Mesendoderm (in vitro differentiated cells): Measurements from ENCODE around the gene LAG3.

Experiments
- DNase-seq: peaks from one replicate; pipeline ENCODE4 v3.0.0; 2013
- H2AK5ac ChIP-seq: 2 replicates; pipeline ENCODE4 v1.6.1; 2013; ENCODE audit warnings: low read length, inconsistent platforms
- H2BK120ac ChIP-seq: 2 replicates; pipeline ENCODE4 v1.6.1; 2013; ENCODE audit warnings: low read depth, mild to moderate bottlenecking, low read length, moderate library complexity, mixed read lengths
- H2BK15ac ChIP-seq: replicated peaks from 2 replicates; pipeline ENCODE4 v1.6.1; 2013; ENCODE audit warnings: low read depth, mild to moderate bottlenecking, moderate library complexity
- H2BK5ac ChIP-seq: 2 replicates; pipeline ENCODE4 v1.6.1; 2013; ENCODE audit warnings: low read length, inconsistent platforms
- H3K18ac ChIP-seq: 2 replicates; pipeline ENCODE4 v1.6.1; 2013; ENCODE audit warnings: mild to moderate bottlenecking, low read length, mixed read lengths
- H3K23ac ChIP-seq: one replicate; pipeline ENCODE4 v1.6.1; 2013; ENCODE audit warnings: low read length
- H3K27ac ChIP-seq: 2 replicates; pipeline ENCODE4 v1.5.1; 2013; ENCODE audit warnings: low read depth, mild to moderate bottlenecking, inconsistent platforms, low read length, moderate library complexity
- H3K27me3 ChIP-seq: 2 replicates; pipeline ENCODE4 v1.6.1; 2013; ENCODE audit warnings: low read length, control low read depth, mild to moderate bottlenecking, inconsistent platforms; ENCODE audit not compliant: insufficient read depth, poor library complexity
- H3K36me3 ChIP-seq: 2 replicates; pipeline ENCODE4 v1.6.1; 2013; ENCODE audit warnings: low read length, inconsistent platforms; ENCODE audit not compliant: control insufficient read depth, insufficient read depth
- H3K4ac ChIP-seq: one replicate; pipeline ENCODE4 v1.6.1; 2013; ENCODE audit warnings: low read depth, mild to moderate bottlenecking, low read length, moderate library complexity
- H3K4me1 ChIP-seq: 2 replicates; pipeline ENCODE4 v1.6.1; 2013; ENCODE audit warnings: low read depth, low read length, inconsistent platforms; ENCODE audit not compliant: control insufficient read depth
- H3K4me2 ChIP-seq: 2 replicates; pipeline ENCODE4 v1.6.1; 2013; ENCODE audit warnings: low read length
- H3K4me3 ChIP-seq: 2 replicates; pipeline ENCODE4 v1.5.1; 2013; ENCODE audit warnings: mild to moderate bottlenecking, low read length
- H3K56ac ChIP-seq: one replicate; pipeline ENCODE4 v1.6.1; 2013; ENCODE audit warnings: low read length
- H3K79me1 ChIP-seq: 2 replicates; pipeline ENCODE4 v1.6.1; 2013; ENCODE audit warnings: low read length, inconsistent platforms
- H3K79me2 ChIP-seq: 2 replicates; pipeline ENCODE4 v1.6.1; 2013; ENCODE audit warnings: mild to moderate bottlenecking, low read length; ENCODE audit not compliant: control insufficient read depth, insufficient read depth
- H3K9ac ChIP-seq: 2 replicates; pipeline ENCODE4 v1.6.1; 2013; ENCODE audit warnings: low read length, inconsistent platforms
- H4K5ac ChIP-seq: one replicate; pipeline ENCODE4 v1.6.1; 2013; ENCODE audit warnings: low read length
- H4K8ac ChIP-seq: one replicate; pipeline ENCODE4 v1.6.1; 2013; ENCODE audit warnings: low read depth, mild to moderate bottlenecking, control low read depth, low read length, moderate library complexity
- WGBS: extraction: QIAGEN DNeasy Blood & Tissue Kit; methylation state at CpG from one replicate; pipeline ENCODE4 v1.1.7; 2013; ENCODE audit warnings: low lambda C conversion rate, missing lambda C conversion rate; ENCODE audit not compliant: insufficient coverage; ENCODE audit errors: extremely low coverage; 5-methylcytosine and 5-hydroxymethylcytosine counted together

Gene LAG3

GRCh38 chr12:6764011-6764828, 8.1 kb upstream of the LAG3 start:
- peak overlapping the region; percentile 26 for H3K4me2 ChIP-seq
- no CpG with 5 or more reads among the region's 16 CpGs for WGBS

GRCh38 chr12:6765048-6765633, 7.2 kb upstream of the LAG3 start:
- H4K8ac ChIP-seq, result peak overlapping the region; percentile 59
- peak overlapping the region; percentile 95 for H3K18ac ChIP-seq
- DNase-seq, result peak; percentile 78
- H3K23ac ChIP-seq, result no peak overlapping the region
- no CpG with 5 or more reads among the region's 7 CpGs for WGBS
- H3K56ac ChIP-seq, result peak overlapping the region; percentile 88
- H4K5ac ChIP-seq, result peak overlapping the region; percentile 36
- no peak overlapping the region for H3K4ac ChIP-seq
- H3K27me3 ChIP-seq, result no peaks in the 10 kb centered on the region
- peak overlapping the region; percentile 93 for H3K4me2 ChIP-seq
- peaks cover 18% of the 10 kb centered on the region for H3K4me1 ChIP-seq
- peak overlapping the region; percentile 52 for H3K4me3 ChIP-seq
- no peak overlapping the region for H2AK5ac ChIP-seq
- peak overlapping the region; percentile 70 for H3K9ac ChIP-seq
- peaks cover 19% of the 10 kb centered on the region for H3K79me2 ChIP-seq
- H2BK15ac ChIP-seq, result peak overlapping the region; percentile 60
- H3K36me3 ChIP-seq, result peaks cover 2% of the 10 kb centered on the region
- peaks cover 11% of the 10 kb centered on the region for H3K79me1 ChIP-seq
- peak overlapping the region; percentile 67 for H2BK120ac ChIP-seq
- peak overlapping the region; percentile 89 for H2BK5ac ChIP-seq
- H3K27ac ChIP-seq, result peak overlapping the region; percentile 98

More at GRCh38 chr12:6764011-6764828, 8.1 kb upstream of the LAG3 start:
- peak; percentile 100 for DNase-seq
- H3K4ac ChIP-seq, result peak overlapping the region; percentile 93
- peaks cover 6% of the 10 kb centered on the region for H3K79me1 ChIP-seq
- H3K4me1 ChIP-seq, result peaks cover 18% of the 10 kb centered on the region
- no peak overlapping the region for H3K23ac ChIP-seq
- H3K18ac ChIP-seq, result peak overlapping the region; percentile 94
- no peak overlapping the region for H2AK5ac ChIP-seq
- no peaks in the 10 kb centered on the region for H3K36me3 ChIP-seq
- H3K27me3 ChIP-seq, result no peaks in the 10 kb centered on the region
- H4K8ac ChIP-seq, result no peak overlapping the region
- H2BK15ac ChIP-seq, result no peak overlapping the region
- peak overlapping the region; percentile 88 for H4K5ac ChIP-seq
- peak overlapping the region; percentile 91 for H2BK120ac ChIP-seq
- H3K9ac ChIP-seq, result peak overlapping the region; percentile 67
- H3K27ac ChIP-seq, result peak overlapping the region; percentile 98
- H3K79me2 ChIP-seq, result peaks cover 19% of the 10 kb centered on the region
- no peak overlapping the region for H3K4me3 ChIP-seq
- peak overlapping the region; percentile 24 for H2BK5ac ChIP-seq
- H3K56ac ChIP-seq, result peak overlapping the region; percentile 88

- H3K79me2 ChIP-seq, result peaks cover 19% of the 10 kb centered on the region
- peak; percentile 98 for DNase-seq
- H3K4ac ChIP-seq, result peak within 1 kb of the TSS; percentile 98
- H3K56ac ChIP-seq, result peak within 1 kb of the TSS; percentile 99
- peaks cover 11% of the 10 kb centered on the region for H3K79me1 ChIP-seq
- WGBS, result no CpG with 5 or more reads among the region's 63 CpGs
- peak within 1 kb of the TSS; percentile 96 for H3K4me3 ChIP-seq
- H2BK5ac ChIP-seq, result peak within 1 kb of the TSS; percentile 89
- H3K27ac ChIP-seq, result peak within 1 kb of the TSS; percentile 98
- H2AK5ac ChIP-seq, result no peak within 1 kb of the TSS
- H3K23ac ChIP-seq, result peak within 1 kb of the TSS; percentile 97
- peak within 1 kb of the TSS; percentile 99 for H3K9ac ChIP-seq
- peaks cover 18% of the 10 kb centered on the region for H3K4me1 ChIP-seq
- H3K18ac ChIP-seq, result peak within 1 kb of the TSS; percentile 98
- peaks cover 2% of the 10 kb centered on the region for H3K36me3 ChIP-seq
- H2BK120ac ChIP-seq, result peak within 1 kb of the TSS; percentile 88
- H2BK15ac ChIP-seq, result peak within 1 kb of the TSS; percentile 60
- peak within 1 kb of the TSS; percentile 36 for H4K5ac ChIP-seq
- H3K27me3 ChIP-seq, result no peaks in the 10 kb centered on the region
- H4K8ac ChIP-seq, result no peak within 1 kb of the TSS
- peak within 1 kb of the TSS; percentile 93 for H3K4me2 ChIP-seq
Observed at GRCh38 chr12:6765634-6766581, 6.4 kb upstream of the LAG3 start, which contains the start of gene PTMS. TSS of gene PTMS (plus strand) at chr12:6766363. CDS start at chr12:6766706, 343 bp downstream.

GRCh38 chr12:6766651-6767349, 5.5 kb upstream of the LAG3 start:
- peak; percentile 80 for DNase-seq
- no CpG with 5 or more reads among the region's 88 CpGs for WGBS

More at GRCh38 chr12:6766651-6767349, 5.5 kb upstream of the LAG3 start:
- Histone ChIP-seq H3K23ac (peak overlapping the region; percentile 97), H3K56ac (peak overlapping the region; percentile 99), H2BK15ac (no peak overlapping the region), H2AK5ac (no peak overlapping the region), H3K4ac (peak overlapping the region; percentile 97), H3K4me2 (peak overlapping the region; percentile 61), H3K36me3 (peaks cover 5% of the 10 kb centered on the region), H3K4me3 (peak overlapping the region; percentile 96), H3K9ac (peak overlapping the region; percentile 99), H4K5ac (no peak overlapping the region), H3K27ac (peak overlapping the region; percentile 90), H3K18ac (peak overlapping the region; percentile 98), H3K79me1 (peaks cover 11% of the 10 kb centered on the region), H3K4me1 (peaks cover 19% of the 10 kb centered on the region), H4K8ac (no peak overlapping the region), H3K27me3 (no peaks in the 10 kb centered on the region), H2BK120ac (peak overlapping the region; percentile 88), H2BK5ac (no peak overlapping the region), H3K79me2 (peaks cover 19% of the 10 kb centered on the region)
